HFF-Myc (cell line): ENCODE measurements around the gene AK5.
A peak's percentile ranks its signal among the peaks of the same experiment; 100 is the strongest.

Experiments
- DNase-seq: peaks from one replicate; pipeline ENCODE4 v3.0.0-alpha.2; 2011; ENCODE audit warnings: low read depth; ENCODE audit errors: extremely low read depth
- H3K4me3 ChIP-seq: replicated peaks from 2 replicates; pipeline ENCODE4 v1.5.1; 2011; ENCODE audit warnings: low read depth, mild to moderate bottlenecking, control low read depth, low read length
- TF ChIP-seq, protein P1 (sequence below): IDR thresholded peaks from 2 replicates; pipeline ENCODE4 v1.5.1; 2012; ENCODE audit warnings: mild to moderate bottlenecking, low read depth, low read length, control low read depth; ENCODE audit errors: missing control alignments

AK5 gene

GRCh38 chr1:77322061-77322900 lies 40.5 kb downstream of the AK5 start:
- peak; percentile 17 for DNase-seq

GRCh38 chr1:77333501-77333900 lies 51.7 kb downstream of the AK5 start:
- TF ChIP-seq, protein P1, sequence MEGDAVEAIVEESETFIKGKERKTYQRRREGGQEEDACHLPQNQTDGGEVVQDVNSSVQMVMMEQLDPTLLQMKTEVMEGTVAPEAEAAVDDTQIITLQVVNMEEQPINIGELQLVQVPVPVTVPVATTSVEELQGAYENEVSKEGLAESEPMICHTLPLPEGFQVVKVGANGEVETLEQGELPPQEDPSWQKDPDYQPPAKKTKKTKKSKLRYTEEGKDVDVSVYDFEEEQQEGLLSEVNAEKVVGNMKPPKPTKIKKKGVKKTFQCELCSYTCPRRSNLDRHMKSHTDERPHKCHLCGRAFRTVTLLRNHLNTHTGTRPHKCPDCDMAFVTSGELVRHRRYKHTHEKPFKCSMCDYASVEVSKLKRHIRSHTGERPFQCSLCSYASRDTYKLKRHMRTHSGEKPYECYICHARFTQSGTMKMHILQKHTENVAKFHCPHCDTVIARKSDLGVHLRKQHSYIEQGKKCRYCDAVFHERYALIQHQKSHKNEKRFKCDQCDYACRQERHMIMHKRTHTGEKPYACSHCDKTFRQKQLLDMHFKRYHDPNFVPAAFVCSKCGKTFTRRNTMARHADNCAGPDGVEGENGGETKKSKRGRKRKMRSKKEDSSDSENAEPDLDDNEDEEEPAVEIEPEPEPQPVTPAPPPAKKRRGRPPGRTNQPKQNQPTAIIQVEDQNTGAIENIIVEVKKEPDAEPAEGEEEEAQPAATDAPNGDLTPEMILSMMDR, result no peak
- no peak for DNase-seq
- H3K4me3 ChIP-seq, result no peak overlapping the region

More at GRCh38 chr1:77322061-77322900, 40.5 kb downstream of the AK5 start:
- TF ChIP-seq, protein P1, result no peak
- H3K4me3 ChIP-seq, result no peak overlapping the region

GRCh38 chr1:77336729-77337128 lies 54.9 kb downstream of the AK5 start:
- no peak overlapping the region for H3K4me3 ChIP-seq
- no peak for DNase-seq

DNA sequence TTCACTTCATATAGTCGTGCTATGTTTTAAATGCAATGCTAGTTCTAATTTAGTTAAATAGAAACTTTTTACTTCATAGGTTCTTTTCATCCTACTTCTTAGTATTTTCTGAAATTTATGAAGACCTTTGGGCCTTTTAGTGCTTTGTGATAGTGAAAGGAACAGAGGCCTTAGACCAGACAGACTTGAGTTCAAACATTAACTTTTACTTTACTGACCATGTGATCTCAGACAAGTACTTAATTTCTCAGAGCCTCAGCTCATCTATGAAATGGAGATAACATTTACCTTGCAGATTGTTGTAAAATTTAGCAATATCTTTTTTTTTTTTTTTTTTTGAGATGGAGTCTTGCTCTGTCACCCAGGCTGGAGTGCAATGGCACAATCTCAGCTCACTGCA lies 57.5 kb downstream of the AK5 start:
- TF ChIP-seq, protein P1, result no peak
- no peak overlapping the region for H3K4me3 ChIP-seq
- no peak for DNase-seq

More at GRCh38 chr1:77336729-77337128, 54.9 kb downstream of the AK5 start:
- TF ChIP-seq, protein P1, result no peak

DNA sequence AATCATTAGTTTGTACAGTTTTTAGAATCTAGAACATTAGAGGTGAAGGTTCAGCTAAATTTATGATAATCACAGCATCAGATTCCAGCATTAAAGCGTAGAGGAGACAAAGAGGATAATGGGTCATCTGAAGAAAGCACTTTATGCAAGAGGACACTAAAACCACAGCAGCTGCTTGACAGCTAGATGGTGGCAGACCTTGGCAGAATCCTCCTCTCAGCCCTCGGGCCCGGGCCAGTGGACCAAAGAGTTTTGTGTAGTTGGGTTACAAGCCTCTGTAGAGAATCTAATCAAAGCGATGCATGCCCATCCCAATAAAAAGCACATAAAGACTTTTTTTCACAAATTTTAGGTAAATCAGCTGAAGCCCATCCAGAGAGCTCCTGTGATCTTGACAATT lies 59.4 kb downstream of the AK5 start:
- no peak for DNase-seq
- H3K4me3 ChIP-seq, result no peak overlapping the region
- TF ChIP-seq, protein P1, result no peak

- DNase-seq, result no peak
- no peak overlapping the region for H3K4me3 ChIP-seq
- TF ChIP-seq, protein P1, result no peak
Observed at GRCh38 chr1:77342745-77343144, 60.9 kb downstream of the AK5 start.
